HepG2 (cell line): ENCODE data around the gene BCAT1. TPM values are rescaled to one million over a fixed set of nuclear protein-coding genes. Genes with fewer than 3 reads are reported as not detected.

Source experiments
- ATAC-seq: fragments of 200-7000 bp; cut with Tn5 transposase; 3 replicates; pipeline ENCODE4 v1.9.1; 2020; ENCODE audit warnings: mild to moderate bottlenecking, moderate library complexity
- BruUV-seq: library from RNA; stranded (reverse); fragments of 400-500 nt; replicated peaks from 2 replicates; lab custom pipeline; 2021; lab: Mats Ljungman, UMichigan
- CTCF ChIA-PET: fragments of 300-600 bp; formaldehyde crosslinking; extraction: SDS; loops from one replicate; lab custom pipeline; 2021; ENCODE audit warnings: low total read pairs, inconsistent platforms, low intra/inter-chr PET ratio; lab: Yijun Ruan, JAX
- POLR2A ChIA-PET: fragments of 350-600 bp; sonication (Branson Sonifier 250); formaldehyde crosslinking; loops from one replicate; lab custom pipeline; 2020; ENCODE audit warnings: antibody characterized with exemption, inconsistent platforms; lab: Yijun Ruan, JAX
- DNase-seq: peaks from one replicate; pipeline ENCODE4 v3.0.0-alpha.2; 2015; ENCODE audit warnings: low spot score
- FAIRE-seq: peaks from 3 replicates; lab custom pipeline; 2011; peaks lifted over from hg19 to GRCh38; lab: Jason Lieb, UNC
- H2AFZ ChIP-seq: one replicate; pipeline ENCODE4 v1.6.1; 2011; ENCODE audit warnings: low read length, inconsistent platforms
- H3K27ac ChIP-seq: fragments of 300-600 bp; 3 replicates; pipeline ENCODE4 v1.8.0; 2011; ENCODE audit warnings: mixed run types, mild to moderate bottlenecking, mixed read lengths, low read length, inconsistent platforms; ENCODE audit not compliant: insufficient read depth; ENCODE audit errors: extremely low read length
- H3K27me3 ChIP-seq, 2 experiments: fragments of 200-600 bp in 1 of 2; 2 replicates in 1 of 2; 3 replicates in 1 of 2; pipeline versions ENCODE4 v1.6.0 to v1.8.0; 2011; ENCODE audit warnings: low read length in 2 of 2, mild to moderate bottlenecking in 2 of 2, moderate library complexity in 2 of 2, inconsistent platforms in 1 of 2; ENCODE audit not compliant: insufficient read depth in 2 of 2, control insufficient read depth in 1 of 2
- H3K36me3 ChIP-seq, 2 experiments: fragments of 200-600 bp in 1 of 2; replicated peaks in 1 of 2; 2 replicates in 1 of 2; 3 replicates in 1 of 2; pipeline versions ENCODE4 v1.5.1 to v1.8.0; 2011; ENCODE audit warnings: low read length in 2 of 2, inconsistent platforms in 1 of 2; ENCODE audit not compliant: insufficient read depth in 2 of 2, control insufficient read depth in 1 of 2
- H3K4me1 ChIP-seq: 2 replicates; pipeline ENCODE4 v1.5.1; 2012; ENCODE audit warnings: low read length, inconsistent platforms; ENCODE audit not compliant: insufficient read depth
- H3K4me2 ChIP-seq: 2 replicates; pipeline ENCODE4 v1.6.0; 2011; ENCODE audit warnings: low read depth, low read length, inconsistent platforms
- H3K4me3 ChIP-seq, 3 experiments: fragments of 200-600 bp in 1 of 3; sonication (generic), shearing (Covaris generic) in 1 of 3; replicated peaks in 1 of 3; 2 replicates each; pipeline ENCODE4 v1.5.1; 2011 to 2016; ENCODE audit warnings: low read length in 3 of 3, inconsistent platforms in 2 of 3, low read depth in 2 of 3, mild to moderate bottlenecking in 2 of 3, control low read depth in 1 of 3, mixed read lengths in 1 of 3; ENCODE audit not compliant: insufficient read depth in 1 of 3
- H3K79me2 ChIP-seq: one replicate; pipeline ENCODE4 v1.6.1; 2011; ENCODE audit warnings: low read length, inconsistent platforms; ENCODE audit not compliant: insufficient read depth
- H3K9ac ChIP-seq: 2 replicates; pipeline ENCODE4 v1.6.0; 2011; ENCODE audit warnings: mild to moderate bottlenecking, low read depth, low read length, inconsistent platforms; ENCODE audit not compliant: insufficient read depth
- H3K9me3 ChIP-seq: 2 replicates; pipeline ENCODE4 v1.5.1; 2012; ENCODE audit warnings: mild to moderate bottlenecking, low read length
- H4K20me1 ChIP-seq: 2 replicates; pipeline ENCODE4 v1.6.0; 2011; ENCODE audit warnings: inconsistent platforms, mild to moderate bottlenecking, low read length, moderate library complexity; ENCODE audit not compliant: insufficient read depth
- CBX2 ChIP-seq, 2 experiments: fragments of 200-600 bp in 1 of 2; sonication (generic); formaldehyde crosslinking in 1 of 2; IDR thresholded peaks; 2 replicates each; pipeline versions ENCODE4 v1.7.0 to v1.8.1; 2018 to 2022; ENCODE audit warnings: low read depth in 2 of 2, low read length in 1 of 2, mild to moderate bottlenecking in 1 of 2, missing genetic modification reagents in 1 of 2
- CC2D1A ChIP-seq: sonication (generic); formaldehyde crosslinking; IDR thresholded peaks from 2 replicates; pipeline ENCODE4 v1.8.1; 2023; ENCODE audit warnings: mild to moderate bottlenecking, missing genetic modification reagents
- CEBPB ChIP-seq: IDR thresholded peaks from 2 replicates; pipeline ENCODE4 v1.6.1; 2011; ENCODE audit warnings: low read depth, low read length, improper control_type of control experiment, borderline replicate concordance
- CHD2 ChIP-seq: IDR thresholded peaks from 2 replicates; pipeline ENCODE4 v1.6.1; 2011; ENCODE audit warnings: low read depth, low read length, improper control_type of control experiment
- DZIP1 ChIP-seq: sonication (generic); formaldehyde crosslinking; IDR thresholded peaks from 2 replicates; pipeline ENCODE4 v1.5.0; 2020; ENCODE audit warnings: mild to moderate bottlenecking, missing genetic modification reagents
- MIER3 ChIP-seq: IDR thresholded peaks from 2 replicates; pipeline ENCODE4 v1.6.1; 2016; ENCODE audit warnings: missing compliant biosample characterization, borderline replicate concordance
- MLX ChIP-seq: IDR thresholded peaks from 2 replicates; pipeline ENCODE4 v1.6.1; 2016
- MTF2 ChIP-seq: sonication (generic); formaldehyde crosslinking; IDR thresholded peaks from 2 replicates; pipeline ENCODE4 v1.5.0; 2020; ENCODE audit warnings: missing genetic modification reagents, borderline replicate concordance
- NFYC ChIP-seq: IDR thresholded peaks from 2 replicates; pipeline ENCODE4 v1.6.1; 2016; ENCODE audit warnings: missing genetic modification reagents, missing compliant biosample characterization
- PHB2 ChIP-seq: fragments of 450-650 bp; IDR thresholded peaks from 2 replicates; pipeline ENCODE4 v1.6.1; 2018; ENCODE audit not compliant: partially characterized antibody
- PLSCR1 ChIP-seq: sonication (generic); formaldehyde crosslinking; IDR thresholded peaks from 2 replicates; pipeline ENCODE4 v1.5.0; 2020; ENCODE audit warnings: missing genetic modification reagents, mild to moderate bottlenecking, borderline replicate concordance
- RBAK ChIP-seq: sonication (generic); formaldehyde crosslinking; IDR thresholded peaks from 2 replicates; pipeline ENCODE4 v1.5.1; 2020; ENCODE audit warnings: mild to moderate bottlenecking, missing genetic modification reagents
- RCOR2 ChIP-seq: IDR thresholded peaks from 2 replicates; pipeline ENCODE4 v1.6.1; 2016; ENCODE audit warnings: missing biosample characterization, missing genetic modification reagents
- ZNF263 ChIP-seq: sonication (generic); formaldehyde crosslinking; IDR thresholded peaks from 2 replicates; pipeline ENCODE4 v1.4.0; 2020; ENCODE audit warnings: missing genetic modification reagents
- ZNF326 ChIP-seq: sonication (generic); formaldehyde crosslinking; IDR thresholded peaks from 2 replicates; pipeline ENCODE4 v1.4.0; 2020; ENCODE audit warnings: missing genetic modification reagents, borderline replicate concordance
- ZNF556 ChIP-seq: sonication (generic); formaldehyde crosslinking; IDR thresholded peaks from 2 replicates; pipeline ENCODE4 v1.4.0; 2020; ENCODE audit warnings: mild to moderate bottlenecking, missing genetic modification reagents, borderline replicate concordance
- ZNF564 ChIP-seq: sonication (generic); formaldehyde crosslinking; IDR thresholded peaks from 2 replicates; pipeline ENCODE4 v1.8.1; 2023; ENCODE audit warnings: mild to moderate bottlenecking, missing genetic modification reagents
- WGBS: methylation state at CpG from one replicate; pipeline ENCODE4 v1.1.6; 2017; ENCODE audit warnings: low lambda C conversion rate; 5-methylcytosine and 5-hydroxymethylcytosine counted together
- in situ Hi-C: cut with HindIII; loops from 2 replicates; pipeline ENCODE4 v1.10.0; 2017; ENCODE audit warnings: low pct_unique_long_range_greater_than_20kb; ENCODE audit not compliant: extremely low pct_ligation_motif_present
- intact Hi-C: fragments of 100-400 bp; cut with micrococcal nuclease; formaldehyde crosslinking; loops from one replicate; pipeline ENCODE4 v1.10.0; 2022; ENCODE audit not compliant: unreplicated experiment
- polyA plus RNA-seq, 8 experiments: library from polyadenylated mRNA; depleted of rRNA in 3 of 8; stranded (reverse) in 7 of 8; unstranded in 1 of 8; fragments of >200 nt; fragmentation: Illumina TruSeq in 4 of 8; extraction: Trizol in 4 of 8; gene quantifications; 2 replicates each; pipeline versions ENCODE4 v1.2.1 to v1.2.3, GENCODE V29; 2011 to 2016; ENCODE audit warnings: low read depth in 4 of 8, missing spikeins in 1 of 8, mixed read lengths in 1 of 8; ENCODE audit not compliant: insufficient read depth in 1 of 8
- total RNA-seq, 5 experiments: library from RNA; depleted of rRNA; stranded (reverse); fragments of >200 nt; fragmentation: Illumina TruSeq; extraction: Trizol; gene quantifications; 2 replicates each; pipeline ENCODE4 v1.2.3, GENCODE V29; 2016; ENCODE audit warnings: low read depth in 1 of 5

Gene BCAT1
- total and polyA plus RNA-seq, 2 of the 13 experiments (the other 11 are each of a cell fraction or from before 2014, with no cell fraction given): 8.0 to 75.5 TPM

DNA sequence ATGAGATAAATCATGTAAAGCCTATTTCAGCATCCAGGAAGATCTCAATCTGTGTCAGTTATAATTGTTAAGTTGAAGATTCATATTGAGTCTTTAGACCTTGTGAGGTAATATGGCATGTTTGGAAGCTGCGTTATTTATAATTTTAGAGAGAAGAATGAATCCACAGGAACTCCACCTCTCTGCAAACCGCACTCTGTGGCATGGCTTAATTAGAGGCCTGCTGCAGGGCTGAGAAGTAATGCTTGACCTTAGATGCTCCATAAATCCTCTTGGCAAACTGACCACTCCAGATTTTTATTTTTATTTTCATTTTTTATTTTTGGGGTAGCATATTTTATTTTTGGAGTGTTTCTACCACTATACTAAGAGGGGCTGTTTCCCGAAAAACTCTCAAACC lies 28.8 kb downstream of the BCAT1 start (continued):
- TF ChIP-seq DZIP1 (CRISPR knock-in tag): no peak
- no peak for TF ChIP-seq ZNF326 (CRISPR knock-in tag)
- TF ChIP-seq MLX (CRISPR knock-in tag): no peak
- TF ChIP-seq PLSCR1: no peak
- TF ChIP-seq PHB2: no peak
- TF ChIP-seq CEBPB: no peak
- TF ChIP-seq ZNF564 (CRISPR knock-in tag): no peak
- TF ChIP-seq MIER3 (CRISPR knock-in tag): no peak
- TF ChIP-seq, all 625 proteins: peak for 0

DNA sequence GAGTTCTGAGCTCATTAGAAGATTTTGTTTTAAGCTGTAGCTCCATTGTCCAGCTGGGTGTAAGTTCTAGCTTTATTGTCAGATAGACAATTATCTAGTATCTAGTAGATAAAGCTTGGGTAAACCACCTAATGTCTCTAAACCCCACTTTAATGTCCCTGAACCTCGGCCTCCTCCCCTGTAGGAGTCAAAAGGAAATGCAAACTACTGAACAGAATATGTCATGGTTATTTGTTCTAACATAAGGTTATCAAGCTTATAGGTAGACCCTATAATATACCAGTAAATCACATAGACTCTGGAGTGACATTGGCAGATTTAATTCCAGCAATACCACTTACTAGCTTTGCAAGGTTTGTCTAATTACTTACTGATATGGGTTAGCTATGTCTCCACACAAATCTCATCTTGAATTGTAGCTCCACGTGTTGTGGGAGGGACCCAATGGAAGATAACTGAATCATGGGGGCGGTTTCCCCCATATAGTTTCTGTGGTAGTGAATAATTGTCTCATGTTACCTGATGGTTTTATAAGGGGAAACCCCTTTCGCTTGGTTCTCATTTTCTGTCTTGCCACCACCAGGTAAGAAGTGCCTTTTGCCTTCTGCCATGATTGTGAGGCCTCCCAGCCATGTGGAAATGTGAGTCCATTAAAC lies 29.4 kb downstream of the BCAT1 start:
- Histone ChIP-seq H2AFZ (no peak overlapping the region), H3K27ac (no peak overlapping the region), H3K4me3 (no peak overlapping the region), H3K79me2 (peaks cover 15% of the 10 kb centered on the region), H3K27me3 (no peaks in the 10 kb centered on the region), H3K4me2 (no peak overlapping the region), H3K9me3 (no peaks in the 10 kb centered on the region), H4K20me1 (no peaks in the 10 kb centered on the region), H3K9ac (no peak overlapping the region), H3K4me1 (peaks cover 15% of the 10 kb centered on the region), H3K36me3 (no peaks in the 10 kb centered on the region; a peak in 1 of 5 replicates)
- ATAC-seq: no peak
- ChIA-PET POLR2A (no interaction called here), CTCF (no interaction called here)
- no TSS peak for BruUV-seq
- intact Hi-C loops (no loop called here), in situ Hi-C loops (no loop called here)
- no peak for DNase-seq
- TF ChIP-seq CBX2 (IDR thresholded peaks at IDR 0.05; ENCODE audit: low read depth, low read length) (no peak), CBX2 (CRISPR knock-in tag; IDR thresholded peaks at IDR 0.05; ENCODE audit: low read depth) (no peak), NFYC (CRISPR knock-in tag) (no peak), MIER3 (CRISPR knock-in tag) (no peak), ZNF556 (no peak), RBAK (no peak), RCOR2 (CRISPR knock-in tag) (no peak), CHD2 (no peak), CC2D1A (CRISPR knock-in tag) (no peak), MTF2 (CRISPR knock-in tag) (no peak), ZNF263 (CRISPR knock-in tag) (no peak)
- no peak for FAIRE-seq
- WGBS: 85% methylated on average over 4 of the region's 4 CpGs
